Activated CD4-positive, alpha-beta T cell treated with anti-CD3 and anti-CD28 coated beads, Interleukin-2, amount 10 ng/mL, durations not matched to agents 7 days and 5 days (primary cell): ENCODE measurements around the gene DDO. TPM values are rescaled to one million over a fixed set of nuclear protein-coding genes. Genes with fewer than 3 reads are reported as not detected.

Experiments
- CTCF ChIA-PET: fragments of 350-600 bp; sonication (Branson Sonifier 250); formaldehyde crosslinking; loops from one replicate; lab custom pipeline; 2021; ENCODE audit warnings: antibody characterized with exemption; lab: Charles Lee
- POLR2A ChIA-PET: fragments of 350-600 bp; sonication (Branson Sonifier 250); formaldehyde crosslinking; loops from one replicate; lab custom pipeline; 2021; ENCODE audit warnings: antibody characterized with exemption; lab: Charles Lee
- DNase-seq: peaks from one replicate; pipeline ENCODE4 v3.0.0-alpha.2; 2020
- H3K27ac Mint-ChIP-seq: one replicate; pipeline ENCODE4 v1.8.0; 2021; ENCODE audit warnings: mild to moderate bottlenecking, moderate library complexity, mixed read lengths
- H3K27me3 Mint-ChIP-seq: one replicate; pipeline ENCODE4 v1.8.0; 2021; ENCODE audit warnings: mixed read lengths
- H3K36me3 Mint-ChIP-seq: one replicate; pipeline ENCODE4 v1.8.0; 2021; ENCODE audit warnings: low read depth, mixed read lengths
- H3K4me1 Mint-ChIP-seq: one replicate; pipeline ENCODE4 v1.8.0; 2021; ENCODE audit warnings: mixed read lengths
- H3K4me3 Mint-ChIP-seq: one replicate; pipeline ENCODE4 v1.8.0; 2021; ENCODE audit warnings: mild to moderate bottlenecking, moderate library complexity, mixed read lengths
- H3K9me3 Mint-ChIP-seq: one replicate; pipeline ENCODE4 v1.8.0; 2021; ENCODE audit warnings: mixed read lengths
- total RNA-seq, 2 experiments: library from RNA; stranded (reverse); gene quantifications; one replicate each; pipeline ENCODE4 v1.2.3, GENCODE V29; 2021

The DDO gene
- total RNA-seq, 2 experiments from 2014 or later = not detected

DNA sequence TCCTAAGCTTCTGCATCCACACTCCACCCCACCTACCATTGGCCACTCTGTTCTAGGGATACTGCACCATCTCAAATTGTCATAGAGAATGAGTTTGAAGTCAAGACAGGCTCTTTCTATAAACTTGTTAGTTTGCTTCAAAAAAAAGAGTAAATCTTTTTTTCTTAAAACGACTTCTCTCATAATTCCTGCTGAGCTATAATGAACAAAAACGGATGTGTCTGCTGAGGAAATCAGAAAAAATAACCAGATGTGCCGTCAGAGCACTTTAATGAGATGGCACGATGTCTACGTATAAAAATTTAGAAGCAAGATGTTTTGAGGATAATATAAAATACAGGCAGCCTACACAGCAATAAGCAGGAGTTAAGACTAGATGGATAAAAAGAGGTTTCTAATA, 24.0 kb upstream of the DDO start:
- Mint-ChIP-seq H3K36me3 (no peaks in the 10 kb centered on the region), H3K4me1 (no peaks in the 10 kb centered on the region), H3K9me3 (no peaks in the 10 kb centered on the region), H3K27ac (no peak overlapping the region), H3K27me3 (peaks cover 36% of the 10 kb centered on the region), H3K4me3 (no peak overlapping the region)
- CTCF ChIA-PET = no interaction called here
- no peak for DNase-seq
- POLR2A ChIA-PET = no interaction called here

DNA sequence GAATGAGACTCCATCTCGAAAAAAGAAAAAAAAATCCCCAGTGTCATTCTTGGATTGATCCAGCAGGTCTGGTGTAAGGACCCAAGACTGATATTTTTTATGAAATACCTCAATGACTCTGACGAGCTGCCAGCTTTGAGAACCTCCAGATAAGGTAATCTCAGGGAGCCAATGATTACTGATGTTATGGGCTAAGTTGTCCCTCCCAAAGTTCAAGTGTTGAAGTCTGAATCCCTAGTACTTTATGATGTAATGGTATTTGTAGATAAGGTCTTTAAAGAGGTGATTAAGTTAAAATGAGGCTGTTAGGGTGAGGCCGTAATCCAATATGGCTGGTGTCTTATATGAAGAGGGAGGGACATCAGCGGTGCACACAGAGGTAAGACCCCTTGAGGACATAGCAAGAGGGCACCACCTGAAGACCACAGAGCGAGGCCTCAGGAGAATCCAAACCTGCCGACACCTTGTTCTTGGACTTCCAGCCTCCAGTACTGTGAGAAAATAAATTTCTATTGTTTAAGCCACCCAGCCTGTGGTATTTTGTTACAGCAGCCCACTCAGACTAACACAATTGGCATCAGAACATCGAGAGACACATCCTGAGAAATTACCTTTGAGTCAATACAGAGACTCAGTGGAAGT, 19.7 kb upstream of the DDO start:
- Mint-ChIP-seq H3K9me3 (no peaks in the 10 kb centered on the region), H3K4me3 (no peak overlapping the region), H3K4me1 (no peaks in the 10 kb centered on the region), H3K27ac (no peak overlapping the region), H3K36me3 (no peaks in the 10 kb centered on the region), H3K27me3 (peaks cover 17% of the 10 kb centered on the region)
- DNase-seq = no peak
- POLR2A ChIA-PET = no interaction called here
- CTCF ChIA-PET = no interaction called here

DNA sequence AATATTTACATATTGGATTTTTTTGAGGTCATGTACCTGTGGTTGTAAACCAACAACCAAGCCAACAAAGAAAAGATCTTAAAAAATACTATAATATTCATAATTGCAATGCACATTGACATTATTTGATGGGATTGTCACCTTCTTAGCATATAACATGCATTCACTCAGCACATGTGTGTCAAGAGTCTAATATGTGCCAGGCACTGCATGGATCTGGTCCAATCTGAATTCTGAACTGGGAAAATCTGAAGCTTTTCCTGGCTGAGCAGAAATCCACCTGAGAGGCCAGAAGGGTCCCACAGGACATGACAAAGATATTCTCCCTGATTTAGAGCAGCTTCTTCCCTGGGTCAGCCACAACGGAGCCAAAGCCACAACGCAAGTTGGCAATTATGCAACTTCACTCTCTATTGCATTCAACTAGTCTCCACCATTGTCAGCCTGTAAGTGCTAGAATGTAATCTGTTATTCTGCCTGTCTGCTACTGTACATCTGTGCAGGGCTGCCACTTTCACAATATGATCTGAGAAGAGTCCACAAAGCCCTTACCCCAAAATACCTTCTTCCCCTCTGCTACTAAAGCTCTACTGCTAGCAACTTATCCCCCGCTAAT, 17.0 kb upstream of the DDO start:
- H3K36me3 Mint-ChIP-seq = no peaks in the 10 kb centered on the region
- ChIA-PET CTCF (no interaction called here), POLR2A (no interaction called here)
- H3K9me3 Mint-ChIP-seq = no peaks in the 10 kb centered on the region
- no peaks in the 10 kb centered on the region for H3K4me1 Mint-ChIP-seq
- H3K27me3 Mint-ChIP-seq = peaks cover 8% of the 10 kb centered on the region
- H3K27ac Mint-ChIP-seq = no peak overlapping the region
- H3K4me3 Mint-ChIP-seq = no peak overlapping the region
- no peak for DNase-seq

DNA sequence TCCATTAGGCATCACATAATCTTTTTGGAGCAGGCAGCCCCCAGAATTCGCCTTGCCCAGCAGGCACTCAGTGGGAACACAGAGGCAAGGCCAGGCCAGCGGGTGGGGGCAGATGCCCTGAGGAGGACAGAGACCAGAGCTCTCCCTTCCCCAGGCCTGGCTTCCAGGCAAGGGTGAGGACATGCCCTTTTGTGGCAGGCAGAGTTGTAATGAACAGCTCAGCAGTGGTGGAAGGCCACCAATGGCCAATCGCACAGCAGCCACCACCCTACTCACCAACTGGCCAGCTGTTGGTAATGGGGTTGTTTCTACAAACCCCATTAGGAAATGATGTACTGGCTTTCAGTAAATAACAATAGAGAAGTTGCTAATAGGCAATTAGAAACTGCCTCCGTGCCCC, 15.4 kb upstream of the DDO start:
- Mint-ChIP-seq H3K27ac (no peak overlapping the region), H3K4me3 (no peak overlapping the region), H3K9me3 (no peaks in the 10 kb centered on the region), H3K27me3 (peaks cover 8% of the 10 kb centered on the region), H3K4me1 (no peaks in the 10 kb centered on the region), H3K36me3 (no peaks in the 10 kb centered on the region)
- POLR2A ChIA-PET = no interaction called here
- DNase-seq = no peak
- CTCF ChIA-PET = no interaction called here

DNA sequence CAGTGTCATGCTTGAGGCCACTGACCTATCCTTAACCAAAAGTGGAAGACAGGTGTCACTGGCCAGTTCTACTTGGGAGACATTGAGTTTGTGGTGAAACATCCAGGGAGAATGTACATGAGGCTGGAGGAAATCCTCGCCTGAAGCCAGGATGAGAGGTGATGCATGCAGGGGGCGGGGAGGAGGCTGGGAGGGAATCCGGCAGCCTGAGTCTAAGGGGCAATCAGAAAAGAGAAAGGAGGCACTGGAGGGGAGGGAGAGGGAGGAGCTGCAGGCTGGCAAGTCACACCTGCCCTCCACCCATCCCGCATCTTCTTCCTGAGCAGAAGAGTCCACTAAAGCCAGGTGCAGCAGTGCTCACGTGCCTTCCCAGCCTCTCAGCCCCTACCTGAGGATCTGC, 14.9 kb upstream of the DDO start:
- POLR2A ChIA-PET = no interaction called here
- H3K27me3 Mint-ChIP-seq = peaks cover 8% of the 10 kb centered on the region
- DNase-seq = no peak
- no peak overlapping the region for H3K4me3 Mint-ChIP-seq
- no peak overlapping the region for H3K27ac Mint-ChIP-seq
- no peaks in the 10 kb centered on the region for H3K36me3 Mint-ChIP-seq
- H3K9me3 Mint-ChIP-seq = no peaks in the 10 kb centered on the region
- no peaks in the 10 kb centered on the region for H3K4me1 Mint-ChIP-seq
- CTCF ChIA-PET = no interaction called here

DNA sequence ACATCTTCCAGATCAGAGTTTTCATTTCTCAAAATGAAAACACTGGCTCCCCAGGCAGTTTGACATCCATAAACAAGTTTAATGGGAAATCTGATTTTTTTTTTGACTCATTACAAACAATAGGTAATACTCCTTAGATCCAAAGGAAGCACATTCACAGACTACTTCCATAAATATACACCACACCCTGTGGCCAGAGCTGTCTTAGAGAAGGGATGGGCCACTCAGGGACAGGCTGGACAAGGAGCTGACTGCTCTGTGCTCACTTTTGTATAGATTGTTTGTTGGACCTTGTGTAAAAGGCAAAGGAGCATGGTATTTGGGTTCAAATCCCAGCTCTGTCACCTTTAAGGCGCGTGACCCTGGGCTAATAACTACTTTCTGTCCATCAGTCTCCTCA, 12.8 kb upstream of the DDO start:
- POLR2A ChIA-PET = no interaction called here
- H3K27me3 Mint-ChIP-seq = peaks cover 14% of the 10 kb centered on the region
- H3K4me3 Mint-ChIP-seq = no peak overlapping the region
- H3K9me3 Mint-ChIP-seq = no peaks in the 10 kb centered on the region
- no peak for DNase-seq
- CTCF ChIA-PET = interaction anchor here (1.1 kb wide), 1 partner anchor 11 kb away, joined by 3 read pairs; no protein-coding TSS in a partner anchor
- H3K27ac Mint-ChIP-seq = no peak overlapping the region
- no peaks in the 10 kb centered on the region for H3K36me3 Mint-ChIP-seq
- no peaks in the 10 kb centered on the region for H3K4me1 Mint-ChIP-seq

DNA sequence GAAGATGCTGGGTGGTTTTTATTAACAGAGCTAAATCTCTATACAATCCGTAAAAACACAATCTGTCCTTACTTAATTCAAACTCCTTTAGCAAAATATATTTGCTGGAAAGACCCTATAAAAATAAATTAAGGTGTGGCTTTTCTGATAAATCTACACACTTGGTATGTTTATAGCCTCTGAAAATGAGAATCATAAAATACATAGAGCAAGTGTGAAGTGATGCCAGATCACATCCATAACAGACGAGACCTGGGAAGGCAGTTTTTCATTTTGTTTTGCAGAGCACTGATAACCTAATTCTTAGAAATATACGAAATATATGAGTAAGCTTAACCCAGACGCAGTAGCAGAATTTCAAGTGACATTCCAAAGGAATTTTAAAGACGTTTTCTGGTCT, 10.4 kb upstream of the DDO start:
- Mint-ChIP-seq H3K4me3 (no peak overlapping the region), H3K4me1 (peaks cover 6% of the 10 kb centered on the region), H3K27me3 (peaks cover 26% of the 10 kb centered on the region), H3K9me3 (peaks cover 3% of the 10 kb centered on the region), H3K27ac (no peak overlapping the region), H3K36me3 (no peaks in the 10 kb centered on the region)
- DNase-seq = no peak
- ChIA-PET POLR2A (no interaction called here), CTCF (interaction anchor here (0.5 to 0.6 kb wide), 2 partner anchors 81 to 267 kb away, joined by 3 read pairs; no protein-coding TSS in a partner anchor)

DNA sequence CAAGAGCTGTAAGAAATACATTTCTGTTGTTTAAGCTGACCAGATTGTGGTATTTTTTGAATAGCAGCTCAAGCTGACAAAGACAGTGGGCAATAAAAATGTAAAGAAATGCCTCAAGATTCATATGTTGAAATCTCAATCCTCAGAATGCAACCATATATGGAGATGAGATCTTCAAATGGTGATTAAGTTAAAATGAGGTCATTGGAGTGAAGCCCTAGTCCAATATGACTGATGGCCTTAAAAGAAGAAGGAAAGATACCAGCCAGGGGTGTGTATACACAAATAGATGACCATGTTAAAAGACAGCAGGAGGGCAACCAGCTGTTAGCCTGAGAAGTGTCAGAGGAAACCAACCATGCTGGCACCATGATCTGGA, 7.1 kb upstream of the DDO start:
- no peak overlapping the region for H3K4me3 Mint-ChIP-seq
- peaks cover 3% of the 10 kb centered on the region for H3K9me3 Mint-ChIP-seq
- no peak overlapping the region for H3K27ac Mint-ChIP-seq
- DNase-seq = no peak
- no peaks in the 10 kb centered on the region for H3K36me3 Mint-ChIP-seq
- peaks cover 27% of the 10 kb centered on the region for H3K27me3 Mint-ChIP-seq
- peaks cover 6% of the 10 kb centered on the region for H3K4me1 Mint-ChIP-seq
- CTCF ChIA-PET = interaction anchor here (1.0 kb wide), 1 partner anchor 31 kb away, joined by 3 read pairs; no protein-coding TSS in a partner anchor
- POLR2A ChIA-PET = no interaction called here

DNA sequence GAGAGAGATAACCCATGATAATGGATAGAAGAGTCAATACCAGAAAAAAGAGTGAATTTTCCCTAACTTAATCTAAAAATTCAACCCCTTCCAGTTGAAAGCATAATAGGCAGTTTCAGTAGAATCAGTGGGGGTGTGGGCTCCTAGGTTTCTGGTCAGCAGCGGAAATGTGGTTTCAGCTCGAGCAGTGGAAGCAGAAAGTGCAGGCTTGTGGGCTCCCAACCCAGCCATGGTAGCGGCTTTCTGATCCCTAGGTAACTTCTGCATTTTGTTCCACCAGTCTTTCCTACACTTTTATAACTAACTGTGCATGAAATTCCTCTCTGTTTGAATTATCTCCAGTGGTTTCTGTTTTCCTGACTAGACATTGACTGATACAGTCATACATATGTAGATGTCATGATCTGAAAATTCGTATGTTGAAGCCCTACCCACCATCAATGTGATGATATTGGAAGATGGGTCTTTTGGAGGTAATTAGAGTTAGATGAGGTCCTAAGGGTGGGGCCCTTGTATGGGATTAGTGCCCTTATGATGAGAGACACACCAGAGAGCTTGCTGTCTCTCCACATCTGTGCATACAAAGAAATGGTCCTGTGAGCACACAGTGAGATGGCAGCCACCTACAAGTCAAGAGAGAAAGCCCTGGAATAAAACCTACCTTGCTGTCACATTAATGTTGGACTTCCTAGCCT, 6.5 kb upstream of the DDO start:
- H3K9me3 Mint-ChIP-seq = peaks cover 3% of the 10 kb centered on the region
- H3K27ac Mint-ChIP-seq = no peak overlapping the region
- DNase-seq = no peak
- H3K36me3 Mint-ChIP-seq = no peaks in the 10 kb centered on the region
- peaks cover 27% of the 10 kb centered on the region for H3K27me3 Mint-ChIP-seq
- no peak overlapping the region for H3K4me3 Mint-ChIP-seq
- POLR2A ChIA-PET = no interaction called here
- H3K4me1 Mint-ChIP-seq = peaks cover 6% of the 10 kb centered on the region
- CTCF ChIA-PET = interaction anchor here (1.0 kb wide), 1 partner anchor 31 kb away, joined by 3 read pairs; no protein-coding TSS in a partner anchor

DNA sequence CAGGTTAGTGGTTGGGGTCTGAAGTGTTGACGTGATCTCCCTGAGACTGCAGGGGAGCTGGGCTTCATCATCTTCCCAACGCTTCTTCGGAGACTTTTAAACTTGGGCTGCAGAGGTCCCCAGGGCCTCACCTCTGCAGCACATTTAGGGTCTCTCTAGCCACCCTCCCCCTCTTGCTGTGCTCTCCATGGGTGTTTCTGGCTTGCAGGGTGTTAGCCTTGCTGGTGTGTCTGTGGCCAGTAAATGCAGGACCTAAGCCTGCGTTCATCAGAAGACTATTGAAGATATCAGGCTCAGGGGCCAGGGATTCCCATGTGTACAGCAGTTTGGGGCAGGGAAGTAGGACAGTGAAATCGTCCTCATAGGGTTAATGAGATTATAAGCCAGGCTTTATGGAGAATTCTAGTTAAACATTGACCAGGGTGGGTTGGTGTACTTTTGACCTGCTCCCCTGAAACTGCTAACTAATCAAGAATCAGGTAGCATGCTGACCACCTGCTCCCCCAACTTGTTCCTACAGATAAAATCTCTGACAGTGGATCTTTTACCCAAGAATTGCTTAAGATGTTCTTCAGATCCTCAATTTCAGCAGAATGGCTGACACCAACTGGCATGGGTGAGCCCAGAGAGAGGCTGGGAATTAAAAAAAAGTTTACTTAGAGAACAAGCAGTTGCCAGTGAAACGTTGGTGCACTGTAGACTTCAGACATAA, 3.8 kb upstream of the DDO start:
- Mint-ChIP-seq H3K4me3 (no peak overlapping the region), H3K9me3 (peaks cover 3% of the 10 kb centered on the region), H3K4me1 (peaks cover 8% of the 10 kb centered on the region), H3K27me3 (peaks cover 23% of the 10 kb centered on the region), H3K27ac (no peak overlapping the region), H3K36me3 (no peaks in the 10 kb centered on the region)
- CTCF ChIA-PET = no interaction called here
- DNase-seq = no peak
- POLR2A ChIA-PET = no interaction called here

DNA sequence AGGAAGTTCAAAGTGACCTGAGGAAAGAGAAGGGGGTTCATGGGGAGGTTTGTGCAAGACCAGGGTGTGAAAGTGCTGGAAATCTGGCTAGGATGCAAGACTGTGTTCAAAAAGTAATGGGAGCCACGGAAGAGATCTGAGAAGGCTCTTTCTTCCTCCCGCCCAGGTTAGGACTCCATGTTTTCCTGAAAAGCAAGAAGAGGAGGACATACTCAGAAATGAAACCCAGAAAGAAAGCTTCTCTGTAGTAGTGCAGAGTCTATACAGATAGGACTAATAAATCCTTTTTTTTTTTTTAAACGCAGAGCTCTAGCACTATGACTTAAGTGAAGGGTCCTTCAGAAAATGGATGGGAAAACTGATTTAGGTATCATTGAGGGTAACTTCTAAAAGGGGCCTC, 3.2 kb upstream of the DDO start:
- ChIA-PET POLR2A (no interaction called here), CTCF (no interaction called here)
- no peak for DNase-seq
- Mint-ChIP-seq H3K27ac (no peak overlapping the region), H3K4me3 (no peak overlapping the region), H3K4me1 (peaks cover 8% of the 10 kb centered on the region), H3K27me3 (peaks cover 19% of the 10 kb centered on the region), H3K36me3 (no peaks in the 10 kb centered on the region), H3K9me3 (peaks cover 3% of the 10 kb centered on the region)

DNA sequence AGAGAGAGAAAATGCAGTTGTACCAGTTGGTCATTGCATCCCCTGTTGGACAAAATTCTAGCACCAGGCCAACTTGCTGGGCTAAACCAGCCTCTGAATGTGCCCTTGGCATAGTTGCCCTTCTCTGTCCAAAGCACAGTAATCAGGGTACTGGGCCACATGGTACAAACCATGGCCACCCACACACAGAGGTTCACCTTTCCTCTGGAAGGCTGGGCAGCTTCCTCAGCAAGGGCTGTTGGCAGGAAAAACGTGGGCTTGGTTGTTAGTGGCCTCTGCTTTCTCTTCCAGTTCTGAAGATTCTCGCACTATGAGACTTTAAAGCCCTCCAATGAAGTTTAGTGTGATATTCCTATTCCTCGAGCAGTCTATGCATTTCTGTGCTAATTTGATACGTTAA, 706 bp downstream of the DDO start:
- DNase-seq = no peak
- POLR2A ChIA-PET = no interaction called here
- no peaks in the 10 kb centered on the region for H3K36me3 Mint-ChIP-seq
- peaks cover 2% of the 10 kb centered on the region for H3K27me3 Mint-ChIP-seq
- H3K4me3 Mint-ChIP-seq = no peak overlapping the region
- H3K27ac Mint-ChIP-seq = no peak overlapping the region
- peaks cover 2% of the 10 kb centered on the region for H3K4me1 Mint-ChIP-seq
- H3K9me3 Mint-ChIP-seq = no peaks in the 10 kb centered on the region
- CTCF ChIA-PET = interaction anchor here (1.7 kb wide), 1 partner anchor 10 kb away, joined by 4 read pairs; no protein-coding TSS in a partner anchor

DNA sequence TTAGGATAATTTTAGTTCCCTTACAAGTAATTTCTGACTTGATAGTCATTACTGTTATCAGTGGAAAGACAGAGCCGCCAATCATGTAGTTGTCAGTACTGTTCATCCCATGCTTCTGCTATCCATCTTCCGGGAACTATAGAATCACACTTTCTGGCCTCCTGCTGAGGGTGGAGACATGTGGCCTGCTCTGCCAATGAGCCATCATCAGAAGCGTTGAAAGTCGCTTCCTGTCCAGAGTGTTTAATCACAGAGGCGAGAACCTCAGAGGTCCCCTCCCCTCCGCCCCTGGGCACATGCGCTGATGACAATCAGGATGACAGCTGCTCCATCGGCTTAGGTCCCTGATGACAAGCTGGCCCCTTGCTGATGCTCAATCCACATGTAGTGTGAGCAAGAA, 3.0 kb downstream of the DDO start:
- Mint-ChIP-seq H3K27ac (no peak overlapping the region), H3K27me3 (peaks cover 2% of the 10 kb centered on the region), H3K4me3 (no peak overlapping the region), H3K36me3 (no peaks in the 10 kb centered on the region), H3K4me1 (peaks cover 2% of the 10 kb centered on the region), H3K9me3 (no peaks in the 10 kb centered on the region)
- CTCF ChIA-PET = no interaction called here
- no peak for DNase-seq
- POLR2A ChIA-PET = no interaction called here
